Testis (tissue), 3 donors: ENCODE measurements around the gene WDFY4. TPM values are rescaled to one million over a fixed set of nuclear protein-coding genes. Genes with fewer than 3 reads are reported as not detected.

Experiments used
- DNase-seq: peaks from one replicate; pipeline ENCODE4 v3.0.0-alpha.2; 2019
- H3K27ac ChIP-seq, 2 donors: fragments of 200-600 bp; sonication (generic); one replicate each; pipeline ENCODE4 v1.5.1; 2019
- H3K27me3 ChIP-seq: fragments of 200-600 bp; sonication (generic); one replicate; pipeline ENCODE4 v1.5.1; 2019
- H3K36me3 ChIP-seq: fragments of 200-600 bp; sonication (generic); one replicate; pipeline ENCODE4 v1.5.1; 2017; ENCODE audit warnings: low read depth; ENCODE audit errors: missing control alignments
- H3K4me1 ChIP-seq: fragments of 200-600 bp; sonication (generic); one replicate; pipeline ENCODE4 v1.5.1; 2019
- H3K4me3 ChIP-seq, 2 donors: fragments of 200-600 bp; sonication (generic); one replicate each; pipeline ENCODE4 v1.5.1; 2017 to 2019
- H3K9me3 ChIP-seq: fragments of 200-600 bp; sonication (generic); one replicate; pipeline ENCODE4 v1.5.1; 2017
- CTCF ChIP-seq, 3 experiments: fragments of 450-650 bp in 2 of 3; fragments of 200-600 bp in 1 of 3; sonication (generic) in 1 of 3; IDR thresholded peaks; one replicate each; pipeline ENCODE4 v1.5.1; 2016 to 2019; ENCODE audit warnings: antibody characterized with exemption in 3 of 3, mild to moderate bottlenecking in 2 of 3, moderate library complexity in 1 of 3
- POLR2A ChIP-seq: fragments of 450-650 bp; IDR thresholded peaks from one replicate; pipeline ENCODE4 v1.6.1; 2017; ENCODE audit warnings: antibody characterized with exemption, mild to moderate bottlenecking, moderate library complexity
- WGBS, 2 donors: methylation state at CpG; one replicate each; pipeline ENCODE4 v1.1.5; 2018; 5-methylcytosine and 5-hydroxymethylcytosine counted together
- intact Hi-C: fragments of 100-400 bp; cut with DNase I; formaldehyde crosslinking; loops from one replicate; pipeline ENCODE4 v1.15.1; 2023; ENCODE audit warnings: low total_unique reads
- polyA plus RNA-seq: library from polyadenylated mRNA; stranded (reverse); fragments of 350-450 nt; fragmentation: Illumina TruSeq; extraction: RNeasy Lipid Tissue Mini Kit (QIAGEN cat#74804); gene quantifications from one replicate; pipeline ENCODE4 v1.2.3, GENCODE V29; 2014; ENCODE audit warnings: low read depth, low replicate concordance; ENCODE audit not compliant: insufficient read depth
- total RNA-seq, 2 donors: library from RNA; depleted of rRNA; stranded (reverse); fragments of >200 nt; gene quantifications; one replicate each; pipeline ENCODE4 v1.2.3, GENCODE V29; 2016

The WDFY4 gene
- total and polyA plus RNA-seq, 3 donors from 2014 or later: 10.2 to 21.5 (median 18.4) TPM

- intact Hi-C loops: no loop called here
- WGBS, 2 donors: 90 to 95% methylated on average over 3 of the region's 3 CpGs
Measured at GRCh38 chr10:48711830-48712229, 27.2 kb downstream of the WDFY4 start.

DNA sequence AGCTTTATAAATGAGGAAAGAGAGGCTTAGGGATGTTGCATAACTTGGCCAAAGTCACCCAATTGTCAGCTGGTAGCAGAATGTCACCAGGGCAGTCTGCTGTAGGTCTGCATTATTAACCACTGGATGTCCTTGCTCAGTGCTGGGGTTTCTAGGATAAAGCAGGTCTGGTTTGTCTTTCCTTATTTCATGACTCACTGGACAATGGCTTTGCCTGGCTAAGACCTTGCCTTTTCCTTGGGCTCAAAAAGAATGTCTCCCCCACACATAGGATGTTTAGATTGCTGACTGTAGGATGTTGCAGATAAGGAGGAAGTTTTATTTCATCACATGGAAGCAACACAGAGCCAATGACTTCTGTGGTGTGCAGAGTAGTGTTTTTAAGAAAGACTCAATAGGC, 29.4 kb downstream of the WDFY4 start:
- Histone ChIP-seq H3K27ac (no peak overlapping the region), H3K4me1 (no peaks in the 10 kb centered on the region), H3K27me3 (no peaks in the 10 kb centered on the region), H3K36me3 (no peaks in the 10 kb centered on the region), H3K9me3 (no peaks in the 10 kb centered on the region), H3K4me3 (no peak overlapping the region)
- TF ChIP-seq CTCF (IDR thresholded peaks at IDR 0.05) (no peak), POLR2A (no peak)
- no peak for DNase-seq
- intact Hi-C loops: no loop called here

More at GRCh38 chr10:48711830-48712229, 27.2 kb downstream of the WDFY4 start:
- Histone ChIP-seq H3K4me1 (peaks cover 3% of the 10 kb centered on the region), H3K27ac (no peak overlapping the region), H3K9me3 (no peaks in the 10 kb centered on the region), H3K4me3 (no peak overlapping the region), H3K27me3 (no peaks in the 10 kb centered on the region), H3K36me3 (no peaks in the 10 kb centered on the region)
- TF ChIP-seq CTCF (IDR thresholded peaks at IDR 0.05) (no peak), POLR2A (no peak)
- no peak for DNase-seq

DNA sequence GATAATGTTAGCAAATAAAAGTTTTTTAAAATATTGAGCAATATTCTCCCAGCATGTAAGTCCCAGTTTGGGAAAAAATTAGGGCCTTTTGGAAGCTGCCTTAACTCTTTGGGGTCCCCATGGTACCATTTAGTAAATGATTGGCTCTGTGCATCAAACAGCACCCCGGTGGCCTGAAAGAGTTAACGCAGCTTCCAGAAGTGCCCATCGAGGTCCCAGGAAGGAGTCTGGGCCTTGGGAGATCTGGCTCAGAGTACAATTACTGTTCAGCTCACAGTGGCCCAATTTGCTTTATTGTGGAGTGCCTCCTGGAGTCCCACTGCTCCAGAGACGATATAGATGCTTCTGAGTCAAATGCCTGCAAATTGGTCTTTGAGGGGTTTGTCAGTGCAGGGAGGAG, 31.7 kb downstream of the WDFY4 start:
- WGBS, 2 donors: 79 to 81% methylated on average over 3 to 4 of the region's 4 CpGs
- no peak overlapping the region for H3K27ac ChIP-seq
- DNase-seq: no peak
- no peaks in the 10 kb centered on the region for H3K9me3 ChIP-seq
- TF ChIP-seq CTCF (IDR thresholded peaks at IDR 0.05) (no peak), POLR2A (no peak)
- H3K4me3 ChIP-seq: no peak overlapping the region
- no peaks in the 10 kb centered on the region for H3K27me3 ChIP-seq
- intact Hi-C loops: no loop called here
- no peaks in the 10 kb centered on the region for H3K36me3 ChIP-seq
- no peaks in the 10 kb centered on the region for H3K4me1 ChIP-seq

DNA sequence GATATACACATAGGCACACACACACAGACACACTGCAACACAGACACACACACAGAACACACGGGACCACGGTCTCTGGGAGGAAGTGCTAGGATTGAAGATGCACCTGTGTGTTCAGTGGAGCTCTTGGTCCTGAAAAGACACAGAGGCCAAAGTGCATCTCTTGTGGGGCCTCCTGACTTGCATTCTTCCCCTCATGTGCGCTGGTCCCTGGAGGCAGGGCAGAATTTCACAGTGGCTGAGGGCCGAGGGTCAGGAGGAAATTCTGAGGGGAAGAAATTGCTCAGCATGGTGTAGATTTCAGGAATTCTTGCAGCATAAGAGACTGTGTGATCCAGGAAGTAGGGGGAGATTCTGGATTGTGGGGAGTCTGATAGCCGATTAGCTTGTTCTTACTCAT, 35.9 kb downstream of the WDFY4 start:
- 69 to 80% methylated on average over 4 to 5 of the region's 5 CpGs for WGBS, 2 donors
- DNase-seq: no peak
- no peak overlapping the region for H3K4me3 ChIP-seq
- TF ChIP-seq POLR2A: no peak
- TF ChIP-seq CTCF (IDR thresholded peaks at IDR 0.05): no peak
- H3K27me3 ChIP-seq: no peaks in the 10 kb centered on the region
- intact Hi-C loops: no loop called here
- no peaks in the 10 kb centered on the region for H3K4me1 ChIP-seq
- H3K36me3 ChIP-seq: no peaks in the 10 kb centered on the region
- H3K9me3 ChIP-seq: no peaks in the 10 kb centered on the region
- H3K27ac ChIP-seq: no peak overlapping the region
